Lower lobe of right lung (tissue), 2 donors: ENCODE measurements around the gene ERP44. TPM values are rescaled to one million over a fixed set of nuclear protein-coding genes. Genes with fewer than 3 reads are reported as not detected.
"Not testable (repeated sequence)": the region's sequence is repeated elsewhere in the genome, so short reads cannot be mapped to it uniquely, and the experiment has no call there.

Experiments used
- ATAC-seq, 2 donors: fragments of 200-7000 bp; cut with Tn5 transposase; one replicate each; pipeline ENCODE4 v1.9.1; 2020 to 2022; ENCODE audit warnings: mild to moderate bottlenecking in 2 of 2, moderate library complexity in 2 of 2
- DNase-seq: peaks from one replicate; pipeline ENCODE4 v3.0.0-alpha.2; 2020
- H3K27ac ChIP-seq: fragments of 200-600 bp; one replicate; pipeline ENCODE4 v1.8.0; 2022
- H3K27me3 ChIP-seq: fragments of 200-600 bp; one replicate; pipeline ENCODE4 v1.8.0; 2022; ENCODE audit warnings: low read depth
- H3K36me3 ChIP-seq: fragments of 200-600 bp; one replicate; pipeline ENCODE4 v1.8.0; 2022; ENCODE audit warnings: mild to moderate bottlenecking
- H3K4me1 ChIP-seq: fragments of 200-600 bp; one replicate; pipeline ENCODE4 v1.8.0; 2022
- H3K4me3 ChIP-seq: fragments of 200-600 bp; one replicate; pipeline ENCODE4 v1.8.0; 2022; ENCODE audit warnings: mild to moderate bottlenecking
- H3K9me3 ChIP-seq: fragments of 200-600 bp; one replicate; pipeline ENCODE4 v1.8.0; 2022
- CTCF ChIP-seq: fragments of 200-600 bp; IDR thresholded peaks from one replicate; pipeline ENCODE4 v1.8.0; 2022; ENCODE audit warnings: antibody characterized with exemption, mild to moderate bottlenecking
- intact Hi-C: fragments of 100-400 bp; cut with DNase I; formaldehyde crosslinking; loops from one replicate; pipeline ENCODE4 v1.11.0; 2022
- long read RNA-seq: library from polyadenylated mRNA; unstranded; transcript quantifications from one replicate; pipeline ENCODE4 v2.0.0, GENCODE V29; 2021
- total RNA-seq: library from RNA; stranded (reverse); fragmentation: NEBNext Ultra II Directional; extraction: Animal tissue kit (Norgen Biotek cat#: 25700); gene quantifications from one replicate; pipeline ENCODE4 v1.2.1, GENCODE V29; 2021
- donor health status: DM: no; HTN: yes; CAD: no; lungs with severe emphysema.

The ERP44 gene
- 27.9 TPM for total RNA-seq
- long read RNA-seq, full-length matches to known transcripts = 183 of 201 reads
- long read RNA-seq, partial matches to known transcripts = 6 of 201 reads
- long read RNA-seq, other reads (novel, unspliced or antisense) = 12 of 201 reads

- intact Hi-C loops = no loop called here
- peak within 1 kb of the TSS; percentile 96 for H3K27ac ChIP-seq
- H3K4me3 ChIP-seq = peak within 1 kb of the TSS; percentile 95
- peak; percentile 99 for DNase-seq
- H3K36me3 ChIP-seq = peaks cover 10% of the 10 kb centered on the region
- H3K9me3 ChIP-seq = no peaks in the 10 kb centered on the region
- H3K27me3 ChIP-seq = no peaks in the 10 kb centered on the region
- TF ChIP-seq CTCF = no peak
- ATAC-seq = peak; percentile 99
- H3K4me1 ChIP-seq = peaks cover 34% of the 10 kb centered on the region
Observed at GRCh38 chr9:100098887-100099721, at the start of gene ERP44, which contains the start of gene INVS. Gene ERP44 (minus strand): TSS chr9:100099000. CDS start chr9:100098840, 160 bp downstream. Gene INVS (plus strand): TSS chr9:100099243. CDS start chr9:100104522, 5,279 bp downstream.

DNA sequence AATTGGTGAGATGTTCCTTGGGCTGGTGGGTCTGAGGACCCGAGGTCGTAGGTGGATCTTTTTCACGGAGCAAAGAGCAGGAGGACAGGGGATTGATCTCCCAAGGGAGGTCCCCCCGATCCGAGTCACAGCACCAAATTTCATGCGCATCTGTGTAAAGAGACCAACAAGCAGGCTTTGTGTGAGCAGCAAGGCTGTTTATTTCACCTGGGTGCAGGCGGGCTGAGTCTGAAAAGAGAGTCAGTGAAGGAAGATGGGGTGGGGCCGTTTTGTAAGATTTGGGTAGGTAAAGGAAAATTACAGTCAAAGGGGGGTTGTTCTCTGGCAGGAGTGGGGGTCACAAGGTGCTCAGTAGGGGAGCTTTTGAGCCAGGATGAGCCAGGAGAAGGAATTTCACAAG, 47.2 kb upstream of the ERP44 start:
- H3K27me3 ChIP-seq, H3K4me3 ChIP-seq, H3K9me3 ChIP-seq, H3K36me3 ChIP-seq, H3K27ac ChIP-seq, ATAC-seq, DNase-seq, intact Hi-C loops, H3K4me1 ChIP-seq: not testable (repeated sequence)

DNA sequence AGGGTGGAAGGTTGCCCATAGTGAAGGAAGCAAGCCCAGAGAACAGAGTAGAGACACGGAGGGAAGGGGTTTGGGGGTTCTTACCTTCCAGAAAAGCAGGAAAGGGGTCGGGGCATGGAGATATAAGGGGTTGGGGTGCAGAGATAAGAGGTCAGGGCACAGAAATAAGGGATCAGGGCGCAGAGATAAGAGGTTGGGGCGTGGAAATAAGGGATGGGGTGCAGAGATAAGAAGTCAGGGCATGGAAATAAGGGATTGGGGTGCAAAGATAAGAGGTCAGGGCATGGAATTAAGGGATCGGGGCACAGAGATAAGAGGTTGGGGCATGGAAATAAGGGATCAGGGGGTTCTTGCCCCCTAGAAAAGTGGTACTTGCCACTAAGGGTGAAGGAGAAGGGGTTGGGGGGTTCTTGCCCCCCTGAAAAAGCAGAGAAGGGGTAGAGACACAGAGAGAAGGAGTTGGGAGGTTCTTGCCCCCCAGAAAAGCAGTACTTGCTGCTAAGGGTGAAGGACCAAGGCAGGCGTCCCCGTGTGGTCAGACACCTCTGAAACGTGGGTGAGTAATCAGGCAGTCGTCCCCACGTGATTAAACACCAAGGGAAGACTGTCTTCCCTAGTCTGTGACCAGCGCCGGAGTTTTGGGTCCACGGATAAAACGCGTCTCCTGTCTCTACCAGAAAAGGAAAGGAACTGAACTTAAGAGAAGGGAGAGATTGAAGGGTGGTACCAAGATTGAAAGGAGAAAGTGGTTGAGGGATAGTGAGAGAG, 46.6 kb upstream of the ERP44 start:
- H3K4me3 ChIP-seq, H3K27ac ChIP-seq, intact Hi-C loops, H3K9me3 ChIP-seq, H3K36me3 ChIP-seq, H3K27me3 ChIP-seq, H3K4me1 ChIP-seq, DNase-seq, ATAC-seq: not testable (repeated sequence)

- intact Hi-C loops = not testable (repeated sequence)
Observed at GRCh38 chr9:100141862-100142261, 43.1 kb upstream of the ERP44 start.

DNA sequence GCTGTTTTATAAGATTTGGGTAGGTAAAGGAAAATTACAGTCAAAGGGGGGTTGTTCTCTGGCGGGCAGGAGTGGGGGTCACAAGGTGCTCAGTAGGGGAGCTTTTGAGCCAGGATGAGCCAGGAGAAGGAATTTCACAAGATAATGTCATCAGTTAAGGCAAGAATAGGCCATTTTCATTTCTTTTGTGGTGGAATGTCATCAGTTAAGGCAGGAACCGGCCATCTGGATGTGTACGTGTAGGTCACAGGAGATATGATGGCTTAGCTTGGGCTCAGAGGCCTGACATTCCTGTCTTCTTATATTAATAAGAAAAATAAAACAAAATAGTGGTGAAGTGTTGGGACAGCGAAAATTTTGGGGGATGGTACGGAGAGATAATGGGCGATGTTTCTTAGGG, 41.5 kb upstream of the ERP44 start:
- H3K27ac ChIP-seq = not testable (repeated sequence)

More at GRCh38 chr9:100141862-100142261, 43.1 kb upstream of the ERP44 start:
- DNase-seq, H3K9me3 ChIP-seq, H3K4me1 ChIP-seq, H3K27me3 ChIP-seq, ATAC-seq, H3K4me3 ChIP-seq, H3K27ac ChIP-seq, H3K36me3 ChIP-seq: not testable (repeated sequence)

DNA sequence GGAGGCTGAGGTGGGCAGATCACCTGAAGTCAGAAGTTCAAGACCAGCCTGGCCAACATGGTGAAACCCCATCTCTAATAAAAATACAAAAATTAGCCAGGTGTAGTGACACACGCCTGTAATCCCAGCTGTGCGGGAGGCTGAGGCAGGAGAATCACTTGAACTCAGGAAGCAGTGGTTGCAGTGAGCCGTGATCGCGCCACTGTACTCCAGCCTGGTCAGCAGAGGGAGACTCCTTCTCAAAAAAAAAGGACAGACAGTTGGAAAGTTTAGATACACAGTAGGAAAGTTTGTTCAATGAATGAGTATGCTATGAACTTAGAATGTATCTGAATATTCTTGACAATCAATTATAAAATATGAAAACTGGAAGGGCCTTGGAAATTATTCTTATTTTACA, 38.0 kb upstream of the ERP44 start:
- intact Hi-C loops, H3K4me1 ChIP-seq, H3K27me3 ChIP-seq, H3K4me3 ChIP-seq, H3K9me3 ChIP-seq, DNase-seq, H3K27ac ChIP-seq, ATAC-seq: not testable (repeated sequence)
- H3K36me3 ChIP-seq = peaks cover 10% of the 10 kb centered on the region

More for the DNA sequence above, 41.5 kb upstream of the ERP44 start:
- H3K9me3 ChIP-seq, H3K4me1 ChIP-seq, DNase-seq, H3K36me3 ChIP-seq, intact Hi-C loops, ATAC-seq, H3K27me3 ChIP-seq, H3K4me3 ChIP-seq: not testable (repeated sequence)

GRCh38 chr9:100134731-100135130, 35.9 kb upstream of the ERP44 start:
- DNase-seq (no peak), ATAC-seq (no peak)
- no peaks in the 10 kb centered on the region for H3K4me1 ChIP-seq
- H3K36me3 ChIP-seq = peaks cover 11% of the 10 kb centered on the region
- H3K4me3 ChIP-seq = no peak overlapping the region
- no peak for TF ChIP-seq CTCF
- H3K27ac ChIP-seq = no peak overlapping the region
- intact Hi-C loops = no loop called here
- H3K9me3 ChIP-seq = no peaks in the 10 kb centered on the region
- H3K27me3 ChIP-seq = no peaks in the 10 kb centered on the region
